Body of pancreas (tissue), 4 donors: Measurements from ENCODE around the gene TOM1. TPM values are rescaled to one million over a fixed set of nuclear protein-coding genes. Genes with fewer than 3 reads are reported as not detected.
A peak's percentile ranks its signal among the peaks of the same experiment; 100 is the strongest.

Experiments
- ATAC-seq: fragments of 150-250 bp; one replicate; pipeline ENCODE4 v1.9.1; 2016
- DNase-seq, 4 donors: peaks; one replicate each; pipeline ENCODE4 v3.0.0-alpha.2; 2019
- H3K27ac ChIP-seq, 4 donors: fragments of 200-600 bp; sonication (generic); 1 replicate in 3 of 4; 2 replicates in 1 of 4; pipeline versions ENCODE4 v1.5.1 to v1.6.1; 2016 to 2019; ENCODE audit warnings: mild to moderate bottlenecking in 1 of 4, mixed read lengths in 1 of 4, moderate library complexity in 1 of 4
- H3K27me3 ChIP-seq, 2 donors: fragments of 200-600 bp; sonication (generic); one replicate each; pipeline ENCODE4 v1.6.0; 2016; ENCODE audit warnings: mild to moderate bottlenecking in 1 of 2
- H3K36me3 ChIP-seq, 2 donors: fragments of 200-600 bp; sonication (generic); replicated peaks in 1 of 2; 2 replicates each; pipeline ENCODE4 v1.5.1; 2016; ENCODE audit warnings: low read depth in 2 of 2; ENCODE audit not compliant: insufficient read depth in 1 of 2
- H3K4me1 ChIP-seq: fragments of 200-600 bp; sonication (generic); one replicate; pipeline ENCODE4 v1.6.0; 2016
- H3K4me3 ChIP-seq, 2 donors: fragments of 200-600 bp; sonication (generic); 1 replicate in 1 of 2; 2 replicates in 1 of 2; pipeline ENCODE4 v1.5.1; 2016 to 2019
- H3K9me3 ChIP-seq, 3 donors: fragments of 200-600 bp; sonication (generic); 1 replicate in 2 of 3; 2 replicates in 1 of 3; pipeline ENCODE4 v1.5.1; 2016
- CTCF ChIP-seq, 7 experiments: fragments of 450-650 bp in 4 of 7; fragments of 200-600 bp in 3 of 7; sonication (generic) in 3 of 7; IDR thresholded peaks; one replicate each; pipeline ENCODE4 v1.5.1; 2016 to 2019; ENCODE audit warnings: antibody characterized with exemption in 7 of 7
- POLR2A ChIP-seq, 3 donors: fragments of 450-650 bp; IDR thresholded peaks; one replicate each; pipeline ENCODE4 v1.6.1; 2016; ENCODE audit warnings: antibody characterized with exemption in 3 of 3, mild to moderate bottlenecking in 2 of 3
- WGBS, 2 donors: methylation state at CpG; one replicate each; pipeline ENCODE4 v1.1.5; 2017; 5-methylcytosine and 5-hydroxymethylcytosine counted together
- intact Hi-C: fragments of 100-400 bp; cut with DNase I; formaldehyde crosslinking; loops from one replicate; pipeline ENCODE4 v1.15.1; 2023
- total RNA-seq, 2 donors: library from RNA; depleted of rRNA; stranded (reverse); fragments of >200 nt; gene quantifications; one replicate each; pipeline ENCODE4 v1.1.0, GENCODE V29; 2016

The TOM1 gene
- total RNA-seq, 2 donors from 2014 or later, result 34.0 to 42.2 TPM

- H3K27me3 ChIP-seq, result no peaks in the 10 kb centered on the region
- 51 to 63% methylated on average over 13 to 18 of the region's 18 CpGs for WGBS, 2 donors
- intact Hi-C loops, result no loop called here
- H3K4me3 ChIP-seq, result no peak overlapping the region
- H3K27ac ChIP-seq, result peak overlapping the region in 3 of 4 donors; percentile 47 to 70 (median 47)
- peaks cover 48% of the 10 kb centered on the region for H3K4me1 ChIP-seq
- no peaks in the 10 kb centered on the region for H3K36me3 ChIP-seq
- no peak for TF ChIP-seq CTCF (IDR thresholded peaks at IDR 0.05)
- TF ChIP-seq POLR2A (IDR thresholded peaks at IDR 0.05), result no peak
- ATAC-seq (peak; percentile 41), DNase-seq (peak in 3 of 4 donors; percentile 13 to 39 (median 36))
- H3K9me3 ChIP-seq, result no peaks in the 10 kb centered on the region
These were observed 11.2 kb downstream of the TOM1 start for GRCh38 chr22:35310556-35311550.

GRCh38 chr22:35311551-35311999 lies 11.9 kb downstream of the TOM1 start:
- ATAC-seq, result no peak
- H3K36me3 ChIP-seq, result no peaks in the 10 kb centered on the region
- H3K9me3 ChIP-seq, result no peaks in the 10 kb centered on the region
- 90 to 93% methylated on average over 5 to 8 of the region's 8 CpGs for WGBS, 2 donors
- peaks cover 51% of the 10 kb centered on the region for H3K4me1 ChIP-seq
- no peak overlapping the region for H3K4me3 ChIP-seq
- H3K27ac ChIP-seq, result peak overlapping the region in 3 of 4 donors; percentile 47 to 70 (median 47)
- no peaks in the 10 kb centered on the region for H3K27me3 ChIP-seq
- DNase-seq, result peak in 1 of 4 donors; percentile 4
- TF ChIP-seq POLR2A (IDR thresholded peaks at IDR 0.05) (no peak), CTCF (IDR thresholded peaks at IDR 0.05) (no peak)
- intact Hi-C loops, result no loop called here

GRCh38 chr22:35312198-35313059 lies 12.7 kb downstream of the TOM1 start:
- DNase-seq (peak; percentile 33 to 57 (median 54)), ATAC-seq (no peak)
- peaks cover 51% of the 10 kb centered on the region for H3K4me1 ChIP-seq
- 60 to 66% methylated on average over 12 to 13 of the region's 13 CpGs for WGBS, 2 donors
- TF ChIP-seq POLR2A (IDR thresholded peaks at IDR 0.05) (no peak), CTCF (IDR thresholded peaks at IDR 0.05) (no peak)
- H3K9me3 ChIP-seq, result no peaks in the 10 kb centered on the region
- H3K36me3 ChIP-seq, result no peaks in the 10 kb centered on the region
- intact Hi-C loops, result no loop called here
- H3K4me3 ChIP-seq, result no peak overlapping the region
- no peaks in the 10 kb centered on the region for H3K27me3 ChIP-seq
- peak overlapping the region; percentile 54 to 78 (median 68) for H3K27ac ChIP-seq

GRCh38 chr22:35313311-35314121 lies 13.8 kb downstream of the TOM1 start:
- ATAC-seq (peak; percentile 77), DNase-seq (peak; percentile 38 to 64 (median 54))
- H3K4me1 ChIP-seq, result peaks cover 51% of the 10 kb centered on the region
- no peak overlapping the region for H3K4me3 ChIP-seq
- WGBS, 2 donors, result 41 to 43% methylated on average over 11 to 14 of the region's 14 CpGs
- H3K36me3 ChIP-seq, result no peaks in the 10 kb centered on the region
- intact Hi-C loops, result no loop called here
- peak overlapping the region; percentile 54 to 78 (median 68) for H3K27ac ChIP-seq
- no peaks in the 10 kb centered on the region for H3K9me3 ChIP-seq
- TF ChIP-seq CTCF (IDR thresholded peaks at IDR 0.05), result no peak
- TF ChIP-seq POLR2A (IDR thresholded peaks at IDR 0.05), result no peak
- no peaks in the 10 kb centered on the region for H3K27me3 ChIP-seq
